ENCODE measurements around the gene AUTS2. TPM values are rescaled to one million over a fixed set of nuclear protein-coding genes. Genes with fewer than 3 reads are reported as not detected.

AUTS2 gene
- total and polyA plus RNA-seq, 2 of the 8 experiments (the other 6 are each of a cell fraction or from before 2014, with no cell fraction given), result 25.9 to 101 TPM

DNA sequence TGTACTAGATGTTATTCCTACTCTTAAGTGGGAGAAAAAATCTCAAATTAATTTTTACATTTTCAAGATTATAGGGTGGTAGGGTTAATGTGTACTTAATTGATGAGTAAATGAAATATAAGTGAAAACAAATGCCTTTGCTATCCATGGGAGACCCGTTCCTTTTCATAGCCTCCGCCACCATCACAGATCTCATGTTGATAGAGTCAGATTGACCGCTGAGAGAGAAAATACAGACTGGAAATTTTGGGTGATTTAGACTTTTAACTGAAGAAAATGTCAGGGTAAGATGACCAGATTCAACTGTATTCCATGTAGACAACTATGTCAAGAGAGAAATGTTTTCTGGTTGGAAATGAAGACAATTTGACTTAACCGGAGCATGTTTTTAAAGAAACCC, 446.2 kb downstream of the AUTS2 start:
- no peak overlapping the region for H3K9ac ChIP-seq (replicated peaks in 1 of 4; ENCODE audit: extremely low read depth in 1 of 4, low read depth in 3 of 4, low read length in 3 of 4)
- H3K9me3 ChIP-seq (ENCODE audit: insufficient read depth in 2 of 2, low read depth in 1 of 2, low read length in 1 of 2), result no peaks in the 10 kb centered on the region
- no peaks in the 10 kb centered on the region for H3K79me1 ChIP-seq (ENCODE audit: low read depth, low read length)
- no peak overlapping the region for H3K4ac ChIP-seq (replicated peaks; ENCODE audit: insufficient read length, low read depth, low read length)
- H2BK15ac ChIP-seq (ENCODE audit: low read length), result no peak overlapping the region
- H2BK12ac ChIP-seq (ENCODE audit: low read depth, low read length), result no peak overlapping the region
- H3K79me2 ChIP-seq (ENCODE audit: control insufficient read depth in 1 of 2, insufficient read depth in 2 of 2, low read length in 2 of 2), result no peaks in the 10 kb centered on the region
- no peak overlapping the region for H2AFZ ChIP-seq (ENCODE audit: low read length)
- H3K18ac ChIP-seq (ENCODE audit: extremely low read depth, low read length), result no peak overlapping the region
- H4K20me1 ChIP-seq (replicated peaks in 1 of 2; ENCODE audit: control insufficient read depth in 1 of 2, insufficient read depth in 2 of 2, low read length in 2 of 2), result no peaks in the 10 kb centered on the region
- no peak overlapping the region for H3K4me2 ChIP-seq (ENCODE audit: insufficient read depth in 1 of 2, low read depth in 2 of 2, low read length in 2 of 2)
- no peaks in the 10 kb centered on the region for H3K23me2 ChIP-seq (ENCODE audit: low read depth, low read length)
- CTCF ChIA-PET (ENCODE audit: partially characterized antibody), result interaction anchor here (0.7 to 3.0 kb wide), 4 partner anchors 8 to 116 kb away, joined by 3 to 17 read pairs (median 6); no protein-coding TSS in a partner anchor
- no peak overlapping the region for H3K23ac ChIP-seq (ENCODE audit: insufficient read length)
- no peak overlapping the region for H3K56ac ChIP-seq (replicated peaks; ENCODE audit: insufficient read length, low read depth, low read length)
- no peak overlapping the region for H2BK5ac ChIP-seq (ENCODE audit: low read depth, low read length)
- no peak overlapping the region for H3K27ac ChIP-seq (ENCODE audit: low read depth, low read length)
- no peaks in the 10 kb centered on the region for H3K36me3 ChIP-seq (ENCODE audit: control insufficient read depth in 2 of 4, insufficient read depth in 4 of 4, low read length in 3 of 4)
- no peak overlapping the region for H3K14ac ChIP-seq (ENCODE audit: insufficient read length)
- no peaks in the 10 kb centered on the region for H3K27me3 ChIP-seq (replicated peaks in 1 of 4; ENCODE audit: control insufficient read depth in 3 of 4, extremely low read depth in 1 of 4, insufficient read depth in 3 of 4, low read length in 3 of 4)
- no peak for DNase-seq (ENCODE audit: low read depth in 1 of 2, low spot score in 2 of 2)
- no peak for FAIRE-seq
- H2BK20ac ChIP-seq (ENCODE audit: low read length), result no peak overlapping the region
- H2BK120ac ChIP-seq (replicated peaks; ENCODE audit: low read depth, low read length), result no peak overlapping the region
- H4K91ac ChIP-seq (replicated peaks; ENCODE audit: insufficient read length, low read length), result no peak overlapping the region
- no peak overlapping the region for H4K8ac ChIP-seq (ENCODE audit: extremely low read depth, insufficient read depth, low read length)
- no peak overlapping the region for H4K5ac ChIP-seq (ENCODE audit: insufficient read length, low read depth, low read length)
- WGBS, 2 experiments (ENCODE audit: extremely low coverage in 1 of 2, insufficient coverage in 1 of 2, insufficient read length in 1 of 2, insufficient replicate concordance in 2 of 2, low coverage in 1 of 2, low lambda C conversion rate in 2 of 2, missing lambda C conversion rate in 1 of 2), result 92% methylated on average over 4 of the region's 4 CpGs; no CpG with 5 or more reads in 1 of the 2 experiments
- H3K4me1 ChIP-seq (replicated peaks in 1 of 4; ENCODE audit: control insufficient read depth in 3 of 4, insufficient read depth in 4 of 4, low read length in 3 of 4), result peaks cover 1 to 11% (median 5%) of the 10 kb centered on the region in 4 experiments; a peak in 5 of 7 replicates
- no peak overlapping the region for H3K4me3 ChIP-seq (ENCODE audit: extremely low read depth in 1 of 4, insufficient read depth in 2 of 4, low read depth in 3 of 4, low read length in 4 of 4)
- H2AK5ac ChIP-seq (ENCODE audit: low read depth, low read length), result no peak overlapping the region
- POLR2A ChIA-PET (ENCODE audit: partially characterized antibody), result no interaction called here
- no peak for TF ChIP-seq SP2 (IDR thresholded peaks at IDR 0.05; ENCODE audit: low read length)
- TF ChIP-seq HDAC6 (IDR thresholded peaks at IDR 0.05; ENCODE audit: low read depth, low read length), result no peak
- TF ChIP-seq GABPA (IDR thresholded peaks at IDR 0.05; ENCODE audit: borderline replicate concordance, insufficient read depth, low read length), result no peak
- TF ChIP-seq SIX5 (IDR thresholded peaks at IDR 0.05; ENCODE audit: low read depth, low read length), result no peak
- no peak for TF ChIP-seq KDM4A (IDR thresholded peaks at IDR 0.05; ENCODE audit: low read depth, low read length, severe bottlenecking)
- TF ChIP-seq KDM1A (IDR thresholded peaks at IDR 0.05; ENCODE audit: borderline replicate concordance, low read length), result no peak
- TF ChIP-seq, protein P1, sequence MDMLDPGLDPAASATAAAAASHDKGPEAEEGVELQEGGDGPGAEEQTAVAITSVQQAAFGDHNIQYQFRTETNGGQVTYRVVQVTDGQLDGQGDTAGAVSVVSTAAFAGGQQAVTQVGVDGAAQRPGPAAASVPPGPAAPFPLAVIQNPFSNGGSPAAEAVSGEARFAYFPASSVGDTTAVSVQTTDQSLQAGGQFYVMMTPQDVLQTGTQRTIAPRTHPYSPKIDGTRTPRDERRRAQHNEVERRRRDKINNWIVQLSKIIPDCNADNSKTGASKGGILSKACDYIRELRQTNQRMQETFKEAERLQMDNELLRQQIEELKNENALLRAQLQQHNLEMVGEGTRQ (IDR thresholded peaks at IDR 0.05; ENCODE audit: low read length), result no peak
- no peak for TF ChIP-seq SAP30 (IDR thresholded peaks at IDR 0.05; ENCODE audit: insufficient read depth, insufficient replicate concordance, low read length)
- TF ChIP-seq CTBP2 (IDR thresholded peaks at IDR 0.05; ENCODE audit: borderline replicate concordance, insufficient read depth, insufficient read length, low read length), result no peak
- TF ChIP-seq RFX5 (IDR thresholded peaks at IDR 0.05; ENCODE audit: borderline replicate concordance, low read depth, low read length), result no peak
- TF ChIP-seq RAD21 (IDR thresholded peaks at IDR 0.05 in 1 of 2, conservative IDR thresholded peaks at IDR 0.05 in 1 of 2; ENCODE audit: low read depth in 2 of 2, low read length in 2 of 2), result no peak
- TF ChIP-seq SRF (IDR thresholded peaks at IDR 0.05; ENCODE audit: low read depth, low read length), result no peak
